ENCODE data around the gene EVPL.
"Not testable (repeated sequence)": the region's sequence is repeated elsewhere in the genome, so short reads cannot be mapped to it uniquely, and the experiment has no call there.

Gene EVPL

DNA sequence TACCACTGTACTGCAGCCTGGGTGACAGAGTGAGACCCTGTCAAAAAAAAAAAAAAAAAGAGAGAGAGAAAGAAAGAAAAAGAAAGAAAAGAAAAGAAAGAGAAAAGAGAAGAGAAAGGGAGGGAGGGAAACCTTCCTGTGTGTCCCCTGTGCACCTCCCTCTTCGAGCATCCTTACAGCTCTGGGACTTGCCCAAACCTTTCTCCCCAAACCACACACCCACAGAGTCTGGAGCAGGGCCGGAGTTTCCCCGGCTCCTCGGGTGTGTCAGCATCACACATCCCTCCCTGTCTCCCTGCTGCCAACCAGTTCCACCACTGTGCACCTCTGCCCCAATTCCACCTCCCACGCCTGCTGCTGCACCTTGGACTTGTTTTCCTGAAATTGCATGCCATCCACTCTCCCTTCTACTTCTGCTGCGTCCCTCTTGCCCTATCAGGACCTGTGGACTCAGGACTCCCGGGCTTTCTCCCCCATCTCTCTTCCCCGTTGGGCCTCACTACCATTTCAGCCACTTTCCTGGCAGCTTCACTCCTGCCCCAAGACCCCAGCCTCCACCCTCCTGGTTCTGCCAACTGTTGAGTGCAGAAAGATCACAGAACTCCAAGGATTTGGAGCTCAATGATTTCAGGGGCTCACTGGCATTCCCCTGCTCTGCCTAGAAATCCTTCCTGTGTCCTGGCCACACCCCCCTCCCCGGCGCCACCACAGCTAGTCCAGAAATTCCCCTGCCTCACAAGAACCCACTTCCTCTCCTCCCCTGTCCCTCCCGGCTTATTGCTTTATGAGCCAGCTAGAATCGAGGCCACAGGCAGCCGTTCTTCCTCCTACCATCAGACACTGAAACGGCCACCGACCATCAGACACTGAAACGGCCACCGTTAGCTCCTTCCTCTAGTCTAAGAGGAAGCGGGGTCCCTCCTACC, 30.2 kb downstream of the EVPL start:
- DNase-seq (ENCODE audit: low read depth), result no peak

DNA sequence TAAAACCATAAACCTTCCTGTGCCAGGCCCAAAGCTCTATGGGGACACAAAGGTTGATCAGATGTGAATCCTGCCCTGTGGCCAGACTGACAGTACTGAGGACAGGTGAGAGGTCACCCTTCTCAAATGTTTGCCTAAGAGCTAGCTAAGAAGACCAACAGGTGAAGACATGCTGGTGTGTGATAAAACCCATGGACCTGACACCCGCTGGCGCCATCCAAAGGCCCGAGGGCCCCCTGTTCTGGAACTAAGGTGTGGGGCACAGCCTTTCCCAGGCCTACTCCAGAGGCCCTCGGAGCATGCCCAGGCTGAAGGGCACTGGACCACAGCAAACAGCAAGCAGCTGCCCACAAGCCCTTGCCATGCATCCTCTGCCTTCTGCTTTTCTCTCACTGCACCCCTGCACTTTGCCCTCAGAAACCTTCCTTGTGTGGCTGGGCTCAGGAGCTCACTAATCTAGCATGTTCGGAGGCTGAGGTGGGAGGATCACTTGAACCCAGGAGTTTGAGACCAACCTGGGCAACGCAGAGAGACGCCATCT, 31.7 kb downstream of the EVPL start:
- DNase-seq (ENCODE audit: low read depth), result no peak

DNA sequence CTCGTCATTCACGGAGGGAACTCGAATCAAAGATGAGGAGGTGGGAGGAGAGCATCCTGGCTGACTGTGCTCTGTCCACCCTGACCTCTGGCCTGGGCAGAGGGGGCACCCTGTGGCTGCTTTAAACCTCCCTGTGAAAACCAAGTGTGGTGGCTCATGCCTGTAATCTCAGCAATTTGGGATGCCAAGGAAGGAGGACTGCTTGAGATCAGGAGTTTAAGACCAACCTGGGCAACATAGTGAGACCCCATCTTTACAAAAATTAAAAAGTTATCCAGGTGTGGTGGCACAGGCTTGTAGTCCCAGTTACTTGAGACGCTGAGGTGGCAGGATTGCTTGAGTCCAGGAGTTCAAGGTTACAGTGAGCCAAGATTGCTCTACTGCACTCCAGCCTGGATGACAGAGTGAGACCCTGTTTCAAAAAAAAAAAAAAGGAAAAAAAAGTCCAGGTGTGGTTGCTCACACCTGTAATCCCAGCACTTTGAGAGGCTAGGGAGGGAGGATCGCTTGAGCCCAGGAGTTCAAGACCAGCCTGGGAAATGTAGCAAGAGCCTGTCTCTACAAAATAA, 32.2 kb downstream of the EVPL start:
- no peak for DNase-seq (ENCODE audit: low read depth)

DNA sequence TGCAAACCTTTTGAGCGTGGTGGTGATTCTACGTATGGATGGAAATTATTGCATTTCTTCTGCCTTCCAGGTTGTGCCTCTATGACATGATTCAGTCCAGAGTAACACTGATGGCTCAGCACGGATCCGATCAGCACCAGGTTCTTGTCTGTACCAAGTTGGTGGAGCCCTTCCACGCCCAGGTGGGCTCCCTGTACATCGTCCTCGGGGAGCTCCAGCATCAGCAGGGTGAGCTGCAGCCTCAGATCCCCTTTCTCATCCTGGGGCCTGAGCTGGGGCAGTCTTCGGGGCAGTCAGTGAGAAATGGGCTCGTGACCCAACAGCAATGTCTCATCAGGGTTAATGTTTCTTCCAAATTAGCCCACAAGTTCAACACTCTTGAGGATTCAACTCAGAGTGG, 35.7 kb downstream of the EVPL start:
- DNase-seq (ENCODE audit: low read depth), result no peak

DNA sequence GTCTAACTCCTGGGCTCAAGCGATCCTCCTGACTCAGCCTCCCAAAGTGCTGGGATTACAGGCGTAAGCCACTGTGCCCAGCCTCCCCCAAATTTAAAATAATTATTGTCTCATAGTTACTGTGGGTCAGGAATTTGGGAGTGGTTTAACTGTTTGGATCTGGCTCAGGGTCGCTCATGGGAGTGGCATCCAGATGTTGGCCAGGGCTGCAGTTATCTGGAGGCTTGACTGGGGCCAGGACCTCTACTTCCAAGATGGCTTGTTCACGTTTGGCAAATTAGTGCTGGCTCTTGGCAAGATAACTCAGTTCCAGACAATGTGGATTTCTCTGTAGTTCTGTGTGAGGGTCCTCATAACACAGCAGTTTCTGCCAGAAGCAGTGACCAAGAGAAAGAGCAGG, 40.1 kb downstream of the EVPL start:
- no peak for DNase-seq (ENCODE audit: low read depth)

DNA sequence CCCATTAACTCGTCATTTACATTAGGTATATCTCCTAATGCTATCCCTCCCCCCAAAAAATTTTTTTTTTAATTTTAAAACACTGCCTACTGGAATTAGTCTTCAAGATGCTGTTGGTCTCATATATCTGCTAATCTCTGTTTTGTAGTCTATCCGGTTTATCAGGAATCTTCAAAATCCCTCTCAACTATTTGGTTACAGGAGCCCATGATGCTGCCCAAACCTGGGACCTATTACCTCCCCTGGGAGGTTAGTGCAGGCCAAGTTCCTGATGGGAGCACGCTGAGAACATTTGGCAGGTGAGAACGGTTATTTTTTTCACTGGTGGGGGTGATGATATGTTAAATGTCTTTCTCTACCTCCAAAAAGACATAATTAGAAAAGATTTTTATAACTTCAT, 41.1 kb downstream of the EVPL start:
- no peak for DNase-seq (ENCODE audit: low read depth)

DNA sequence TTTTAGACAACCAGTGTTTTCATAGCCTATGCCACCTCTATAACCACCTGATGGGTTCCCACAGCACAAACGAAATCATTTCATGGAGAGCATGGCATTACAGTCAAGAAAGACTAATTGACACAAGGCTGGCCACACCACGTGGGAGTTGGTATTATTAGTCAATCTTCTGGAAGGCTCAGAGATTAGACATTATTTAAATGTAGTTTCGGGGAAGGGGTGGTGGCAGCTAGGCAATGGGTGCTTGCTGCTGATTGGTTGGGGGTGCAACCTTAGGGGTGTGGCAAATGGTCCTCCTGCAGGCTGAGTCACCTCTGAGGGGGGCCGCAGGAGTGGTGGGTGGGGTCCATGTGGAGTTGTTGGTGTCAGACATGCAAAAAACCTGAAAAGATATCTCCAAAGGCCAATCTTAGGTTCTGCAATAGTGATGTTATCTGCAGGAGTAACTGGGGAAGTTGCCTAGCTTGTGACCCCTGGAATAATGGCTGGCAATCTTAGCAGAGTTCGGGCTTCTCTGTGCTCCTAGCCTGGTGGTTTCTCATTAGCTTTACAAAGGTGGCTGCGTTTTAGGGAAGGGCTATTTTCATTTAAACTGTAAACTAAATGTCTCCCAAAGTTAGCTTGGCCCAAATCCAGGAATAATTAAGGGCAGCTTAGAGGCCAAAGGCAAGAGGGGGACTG, 43.5 kb downstream of the EVPL start:
- no peak for DNase-seq (ENCODE audit: low read depth)

DNA sequence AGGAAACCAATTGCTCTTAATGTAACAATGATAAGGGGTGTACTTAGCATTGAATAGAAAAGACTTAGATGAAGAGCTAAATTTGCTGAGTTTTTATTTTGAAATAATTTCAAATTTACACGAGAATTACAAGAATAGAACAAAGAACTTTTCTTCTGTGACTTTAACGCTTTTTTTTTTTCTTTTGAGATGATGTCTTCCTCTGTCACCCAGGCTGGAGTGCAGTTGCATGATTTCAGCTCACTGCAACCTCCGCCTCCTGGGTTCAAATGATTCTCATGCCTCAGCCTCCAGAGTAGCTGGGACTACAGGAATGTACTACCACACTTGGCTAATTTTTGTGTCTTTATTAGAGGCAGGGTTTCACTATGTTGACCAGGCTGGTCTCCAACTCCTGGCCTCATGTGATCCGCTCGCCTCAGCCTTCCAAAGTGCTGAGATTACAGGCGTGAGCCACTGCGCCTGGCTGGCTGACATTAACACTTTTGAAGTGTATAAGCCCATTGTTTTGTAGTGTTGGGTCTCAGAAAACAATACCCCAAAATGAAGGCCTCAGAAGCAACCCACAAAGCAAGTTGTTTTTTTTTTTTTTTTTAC, 46.0 kb downstream of the EVPL start:
- no peak for DNase-seq (ENCODE audit: low read depth)

DNA sequence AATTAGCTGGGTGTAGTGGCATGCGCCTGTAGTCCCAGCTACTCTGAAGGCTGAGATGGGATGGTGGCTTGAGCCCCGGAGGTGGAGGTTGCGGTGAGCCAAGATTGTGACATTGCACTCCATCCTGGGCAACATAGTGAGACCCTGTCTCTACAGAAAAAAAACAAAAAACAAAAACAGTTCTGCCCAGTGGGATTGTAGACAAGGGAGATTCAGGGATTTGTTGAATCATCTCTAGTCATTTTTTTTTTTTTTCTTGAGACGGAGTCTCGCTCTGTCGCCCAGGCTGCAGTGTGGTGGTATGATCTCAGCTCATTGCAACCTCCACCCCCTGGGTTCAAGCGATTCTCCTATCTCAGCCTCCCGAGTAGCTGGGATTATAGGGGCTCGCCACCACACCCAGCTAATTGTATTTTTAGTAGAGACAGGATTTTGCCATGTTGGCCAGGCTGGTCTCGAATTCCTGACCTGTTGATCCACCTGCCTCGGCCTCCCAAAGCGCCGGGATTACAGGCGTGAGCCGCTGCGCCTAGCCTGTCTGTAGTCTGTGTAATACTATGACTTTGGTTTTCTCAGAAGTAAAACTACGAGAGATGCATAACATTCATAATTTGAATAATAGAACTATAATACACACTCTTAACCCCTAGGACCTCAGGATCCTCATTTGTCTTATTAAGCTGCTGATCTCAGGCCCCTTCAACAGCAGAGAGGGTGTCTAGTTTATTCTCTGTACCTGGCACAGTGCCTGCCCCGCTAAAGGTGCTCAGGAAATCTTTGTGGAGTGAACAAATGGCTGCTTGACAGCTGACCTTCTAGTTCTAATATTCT, 46.7 kb downstream of the EVPL start:
- no peak for DNase-seq (ENCODE audit: low read depth)

DNA sequence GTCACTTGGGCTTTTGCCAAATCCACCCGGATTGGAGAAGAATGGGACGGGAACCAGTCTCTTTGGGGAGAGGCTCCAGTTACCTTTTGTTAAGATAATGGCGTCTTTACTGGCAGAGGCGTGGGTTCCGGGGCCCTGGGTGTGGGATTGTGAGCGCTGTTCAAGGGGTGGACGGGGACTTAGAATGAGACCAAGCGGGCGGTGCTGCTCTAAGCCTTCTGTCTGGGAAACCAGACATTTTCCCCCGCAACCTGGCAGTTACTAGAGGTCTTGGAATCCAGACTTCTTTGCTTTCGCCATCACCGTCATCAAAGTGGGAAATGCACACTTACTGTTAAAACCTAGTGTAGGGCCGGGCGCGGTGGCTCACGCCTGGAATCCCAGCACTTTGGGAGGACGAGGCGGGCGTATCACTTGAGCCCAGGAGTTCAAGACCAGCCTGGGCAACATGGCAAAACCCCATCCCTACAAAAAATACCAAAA, 47.4 kb downstream of the EVPL start:
- DNase-seq (ENCODE audit: low read depth), result no peak

DNA sequence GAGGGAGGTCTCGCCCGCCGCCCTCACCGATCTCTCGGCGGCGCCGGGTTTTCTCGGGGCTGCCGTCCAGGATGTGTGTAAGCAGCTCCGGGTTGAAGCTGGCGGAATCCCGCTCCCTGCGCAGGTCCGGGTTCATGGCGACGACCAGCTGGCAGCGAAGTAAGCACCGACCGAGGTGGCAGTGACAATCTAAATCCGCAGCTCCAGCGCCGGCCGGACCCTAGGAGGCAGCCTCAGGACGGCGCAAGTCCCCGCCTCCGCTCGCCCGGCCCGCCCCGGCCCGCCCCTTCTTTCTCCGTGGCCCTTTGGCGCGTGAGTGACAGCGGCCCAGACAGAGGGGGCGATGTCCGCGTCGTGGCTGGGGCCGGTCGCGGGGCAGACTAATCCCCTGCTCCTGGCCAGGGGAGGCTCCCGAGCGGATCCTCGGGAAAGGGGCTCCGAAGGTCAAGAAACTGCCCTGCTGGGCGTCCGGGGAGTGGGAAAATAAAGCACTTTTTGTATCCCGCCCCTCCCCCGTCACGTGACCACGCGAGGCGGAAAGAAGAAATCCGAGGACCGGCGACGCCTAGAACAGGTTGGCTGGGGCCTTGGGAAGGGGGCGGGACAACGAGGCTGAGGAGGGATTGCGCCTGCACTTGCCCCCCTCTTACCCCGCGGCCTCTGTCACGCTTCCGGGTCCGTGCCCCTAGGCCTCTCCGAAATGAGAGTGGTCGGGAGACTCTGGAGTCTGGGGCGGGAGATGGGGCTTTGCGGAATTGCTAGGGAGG, 48.0 kb downstream of the EVPL start, which contains the start of the genes ACOX1 and TEN1:
ACOX1 (minus strand) TSS at position 229 of the 767 bp plus-strand sequence; CDS start at position 136, 93 bp downstream.
TEN1 (plus strand) TSS at position 303 of the 767 bp plus-strand sequence. CDS start 6,953 bp downstream, outside the sequence.
- DNase-seq (ENCODE audit: low read depth), result peak; percentile 87

DNA sequence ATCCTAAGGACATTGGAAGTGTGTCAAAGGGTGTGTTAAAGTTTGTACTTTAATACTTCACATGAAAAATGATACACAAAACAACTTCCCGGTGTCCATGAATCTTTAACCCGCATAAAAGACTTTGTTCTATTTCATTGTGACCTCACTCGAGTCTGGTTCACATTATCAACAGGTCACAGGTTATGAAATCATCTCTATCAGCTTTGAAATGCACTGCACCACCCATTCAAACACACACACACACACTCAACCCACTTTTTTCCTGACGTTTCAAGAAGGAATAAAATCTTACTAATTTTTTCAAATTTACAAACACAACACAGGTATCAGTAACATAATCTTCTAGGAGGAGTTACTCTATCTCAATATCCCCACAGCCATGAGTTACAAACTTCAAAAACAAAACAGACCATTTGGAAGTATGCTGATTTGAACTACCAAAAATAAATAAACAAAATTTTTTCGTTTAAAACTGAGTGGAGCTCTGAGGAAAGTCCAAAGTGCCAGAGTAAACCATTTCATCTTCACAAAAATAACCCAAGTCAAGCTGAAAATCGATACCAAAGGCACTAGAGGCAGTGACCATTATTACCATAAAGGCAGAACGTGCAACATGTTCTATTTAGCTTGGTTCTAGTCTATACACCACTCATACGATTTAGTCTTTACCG, 50.8 kb downstream of the EVPL start:
- DNase-seq (ENCODE audit: low read depth), result no peak

DNA sequence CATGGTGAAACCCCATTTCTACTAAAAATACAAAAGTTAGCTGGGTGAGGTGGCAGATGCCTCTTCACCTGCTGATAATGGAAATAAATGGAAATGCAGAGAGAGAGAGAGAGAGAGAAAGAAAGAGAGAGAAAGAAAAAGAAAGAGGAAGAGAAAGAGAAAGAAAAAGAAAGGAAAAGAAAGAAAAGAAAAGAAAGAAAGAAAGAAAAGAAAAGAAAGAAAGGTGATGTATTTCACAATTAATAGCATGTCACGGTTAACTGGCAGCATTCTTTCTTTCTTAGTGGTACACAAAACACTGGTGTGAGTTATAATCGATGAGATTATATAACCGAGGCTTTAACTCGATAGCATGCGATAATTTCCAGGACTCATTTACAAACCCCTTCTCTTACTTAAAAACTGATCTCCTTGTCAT, 51.3 kb downstream of the EVPL start:
- DNase-seq (ENCODE audit: low read depth), result no peak

DNA sequence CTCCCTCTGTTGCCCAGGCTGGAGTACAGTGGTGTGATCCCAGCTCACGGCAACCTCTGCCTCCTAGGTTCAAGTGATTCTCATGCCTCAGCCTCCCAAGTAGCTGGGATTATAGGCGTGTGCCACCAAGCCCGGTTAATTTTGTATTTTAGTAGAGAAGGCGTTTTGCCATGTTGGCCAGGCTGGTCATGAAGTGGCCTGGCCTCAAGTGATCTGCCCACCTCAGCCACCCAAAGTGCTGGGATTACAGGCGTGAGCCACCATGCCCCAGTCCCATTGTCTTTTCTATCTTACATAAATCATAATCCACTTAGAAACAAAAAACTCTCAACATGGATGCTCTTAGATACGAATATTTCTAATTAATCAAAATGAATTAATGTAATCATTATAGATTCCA, 51.9 kb downstream of the EVPL start:
- DNase-seq (ENCODE audit: low read depth), result not testable (repeated sequence)

DNA sequence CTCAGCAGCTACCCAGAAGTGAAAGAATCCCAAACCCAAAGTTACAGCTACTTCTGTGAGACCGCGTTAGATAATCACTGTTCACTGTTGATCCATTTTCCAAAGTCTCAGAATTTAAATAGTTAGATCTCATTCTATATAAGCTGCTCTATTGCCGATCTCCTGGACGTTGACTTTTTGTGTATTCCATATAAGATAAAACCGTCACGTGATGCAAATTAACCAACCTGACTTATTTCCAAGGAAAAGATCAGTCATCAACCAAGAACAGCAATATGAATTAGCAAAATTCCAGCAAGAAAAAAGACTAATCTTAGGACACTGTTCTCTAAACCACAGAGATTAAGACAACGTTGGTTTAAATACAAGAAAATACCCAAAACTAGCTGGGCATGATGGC, 56.5 kb downstream of the EVPL start:
- no peak for DNase-seq (ENCODE audit: low read depth)

DNA sequence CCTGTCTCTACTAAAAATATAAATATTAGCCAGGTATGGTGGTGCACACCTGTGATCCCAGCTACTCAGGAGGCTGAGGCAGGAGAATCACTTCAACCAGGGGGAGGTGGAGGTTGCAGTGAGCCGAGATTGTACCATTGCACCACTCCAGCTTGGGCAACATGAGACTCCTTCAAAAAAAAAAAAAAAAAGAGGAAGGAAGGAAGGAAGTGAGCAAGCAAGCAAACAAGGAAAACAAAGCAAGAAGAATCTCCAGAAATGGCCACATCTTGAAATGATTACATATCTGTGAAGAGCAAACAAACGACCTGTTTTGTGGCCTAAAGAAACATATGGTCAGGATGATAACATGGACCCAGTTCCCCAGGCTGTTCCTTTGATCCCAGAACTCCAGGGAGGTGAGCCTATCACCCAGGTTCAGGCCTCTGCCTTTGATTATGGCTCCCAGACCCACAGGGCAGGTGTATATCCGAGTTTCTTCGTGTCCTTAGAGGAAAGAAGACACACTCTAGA, 57.0 kb downstream of the EVPL start:
- DNase-seq (ENCODE audit: low read depth), result peak; percentile 23

DNA sequence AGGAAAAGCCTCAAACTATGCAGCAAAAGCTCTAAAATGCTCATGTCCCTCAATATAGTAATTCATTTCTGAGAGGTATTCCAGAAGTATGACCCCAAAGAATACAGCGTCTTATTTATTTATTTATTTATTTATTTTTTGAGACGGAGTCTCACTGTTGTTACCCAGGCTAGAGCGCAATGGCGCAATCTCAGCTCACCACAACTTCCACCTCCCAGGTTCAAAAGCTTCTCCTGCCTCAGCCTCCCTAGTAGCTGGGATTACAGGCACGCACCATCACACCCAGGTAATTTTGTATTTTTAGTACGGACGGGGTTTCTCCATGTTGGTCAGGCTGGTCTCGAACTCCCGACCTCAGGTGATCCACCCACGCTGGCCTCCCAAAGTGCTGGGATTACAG, 58.1 kb downstream of the EVPL start:
- DNase-seq (ENCODE audit: low read depth), result not testable (repeated sequence)

DNA sequence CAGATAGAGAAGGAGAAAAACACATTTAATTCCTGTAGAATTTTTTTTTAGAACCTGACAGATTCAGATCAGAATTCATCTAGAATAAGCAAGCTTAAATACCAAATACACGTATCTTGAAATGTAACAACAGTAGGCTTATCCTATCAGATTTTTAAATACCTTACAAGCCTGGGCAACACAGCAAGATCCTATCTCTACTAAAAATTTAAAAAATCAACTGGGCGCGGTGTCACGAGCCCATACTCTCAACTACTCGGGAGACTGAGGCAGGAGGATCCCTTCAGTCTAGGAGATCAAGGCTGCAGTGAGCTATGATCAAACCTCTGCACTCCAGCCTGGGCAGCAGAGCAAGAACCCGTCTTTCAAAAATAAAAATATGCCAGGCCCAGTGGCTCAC, 61.6 kb downstream of the EVPL start:
- no peak for DNase-seq (ENCODE audit: low read depth)

DNA sequence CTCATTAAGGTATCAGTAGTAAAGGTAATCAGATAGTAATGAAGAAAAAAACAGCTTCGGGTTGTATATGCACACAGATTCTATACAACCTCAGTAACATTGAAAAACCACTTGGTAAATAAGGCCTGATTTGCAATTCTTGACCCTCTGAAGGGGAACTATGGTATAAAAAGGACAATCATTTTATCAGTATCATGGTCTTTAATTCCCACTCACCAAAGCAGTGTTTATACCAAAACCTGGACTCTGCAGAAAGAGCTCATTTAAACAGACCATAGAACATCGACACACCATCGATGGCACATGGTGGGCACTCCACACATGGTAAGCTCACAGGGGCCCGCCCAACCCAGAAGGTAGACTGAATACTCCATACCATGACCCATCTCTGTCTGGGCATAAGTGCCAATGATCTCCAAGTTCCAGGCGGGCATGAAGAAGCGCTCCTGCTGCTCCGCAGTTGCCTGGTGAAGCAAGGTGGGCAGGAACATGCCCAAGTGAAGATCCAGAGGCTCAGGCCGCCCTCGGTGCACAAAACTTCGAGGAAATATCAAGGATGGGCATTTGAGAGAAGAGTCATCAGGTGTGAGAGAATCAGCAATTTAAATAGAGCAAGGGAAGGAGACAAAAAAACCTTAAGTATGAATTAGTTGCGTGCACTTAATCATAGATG, 67.1 kb downstream of the EVPL start:
- DNase-seq (ENCODE audit: low read depth), result no peak

Measured in HS-5 (cell line).